HuH-7.5 (cell line): ENCODE measurements around the gene COQ9.
A peak's percentile ranks its signal among the peaks of the same experiment; 100 is the strongest.
"Not testable (repeated sequence)": the region's sequence is repeated elsewhere in the genome, so short reads cannot be mapped to it uniquely, and the experiment has no call there.

Experiments
- DNase-seq: peaks from one replicate; pipeline ENCODE4 v3.0.0; 2011; ENCODE audit warnings: low spot score

COQ9 gene

GRCh38 chr16:57447186-57447962 lies at the start of gene COQ9, which contains the start of gene CIAPIN1:
COQ9 (plus strand) TSS chr16:57447479; CDS start chr16:57447506, 27 bp downstream.
CIAPIN1 (minus strand) TSS chr16:57447385; CDS start chr16:57440928, 6,457 bp downstream.
- DNase-seq = peak; percentile 72

- not testable (repeated sequence) for DNase-seq
Measured at GRCh38 chr16:57397493-57397892, 49.8 kb upstream of the COQ9 start.

GRCh38 chr16:57401943-57402640 lies 45.2 kb upstream of the COQ9 start:
- DNase-seq = no peak

GRCh38 chr16:57403965-57404817 lies 43.1 kb upstream of the COQ9 start, which contains the start of gene CCL17:
CCL17 (plus strand) TSS chr16:57404767; CDS start chr16:57413933, 9,166 bp downstream.
- DNase-seq = no peak

- no peak for DNase-seq
Measured at GRCh38 chr16:57405097-57405496, 42.2 kb upstream of the COQ9 start.

- no peak for DNase-seq
Measured at GRCh38 chr16:57406881-57407280, 40.4 kb upstream of the COQ9 start.

- no peak for DNase-seq
Measured at GRCh38 chr16:57407521-57408353, 39.5 kb upstream of the COQ9 start.

GRCh38 chr16:57409065-57409464 lies 38.2 kb upstream of the COQ9 start:
- no peak for DNase-seq

- no peak for DNase-seq
Measured at GRCh38 chr16:57409870-57410587, 37.2 kb upstream of the COQ9 start.

- no peak for DNase-seq
Measured at GRCh38 chr16:57411362-57411976, 35.8 kb upstream of the COQ9 start.

GRCh38 chr16:57412584-57412983 lies 34.7 kb upstream of the COQ9 start:
- DNase-seq = no peak

GRCh38 chr16:57413301-57413730 lies 34.0 kb upstream of the COQ9 start:
- DNase-seq = no peak

GRCh38 chr16:57413733-57414132 lies 33.5 kb upstream of the COQ9 start:
- no peak for DNase-seq

GRCh38 chr16:57416084-57416483 lies 31.2 kb upstream of the COQ9 start:
- no peak for DNase-seq

GRCh38 chr16:57419506-57419905 lies 27.8 kb upstream of the COQ9 start:
- DNase-seq = no peak

GRCh38 chr16:57422026-57422944 lies 25.0 kb upstream of the COQ9 start:
- peak; percentile 35 for DNase-seq

GRCh38 chr16:57423152-57423551 lies 24.1 kb upstream of the COQ9 start:
- DNase-seq = no peak

- DNase-seq = no peak
Measured at GRCh38 chr16:57424583-57424982, 22.7 kb upstream of the COQ9 start.

- DNase-seq = no peak
Measured at GRCh38 chr16:57426356-57426755, 20.9 kb upstream of the COQ9 start.
